ENCODE data around the gene TDRD7. TPM values are rescaled to one million over a fixed set of nuclear protein-coding genes. Genes with fewer than 3 reads are reported as not detected.

TDRD7 gene
- total and polyA plus RNA-seq, 2 of the 13 experiments (the other 11 are each of a cell fraction or from before 2014, with no cell fraction given), result 9.8 to 15.5 TPM

GRCh38 chr9:97386733-97387503, 25.0 kb upstream of the TDRD7 start (continued):
- TF ChIP-seq HOXA9 (CRISPR knock-in tag; IDR thresholded peaks at IDR 0.05; ENCODE audit: borderline replicate concordance) (no peak), ATM (IDR thresholded peaks at IDR 0.05; ENCODE audit: borderline replicate concordance) (no peak), ZBTB7B (CRISPR knock-in tag; IDR thresholded peaks at IDR 0.05) (peak; percentile 49; the same call in 1 of the 2 replicates), EZH2 (conservative IDR thresholded peaks at IDR 0.05; ENCODE audit: low read depth, low read length) (no peak), ZNF737 (CRISPR knock-in tag; IDR thresholded peaks at IDR 0.05; ENCODE audit: borderline replicate concordance) (no peak), NCOA5 (CRISPR knock-in tag; IDR thresholded peaks at IDR 0.05) (no peak), ZBTB1 (CRISPR knock-in tag; IDR thresholded peaks at IDR 0.05; ENCODE audit: borderline replicate concordance) (no peak), GLMP (CRISPR knock-in tag; IDR thresholded peaks at IDR 0.05; ENCODE audit: borderline replicate concordance) (no peak), ZNF343 (CRISPR knock-in tag; IDR thresholded peaks at IDR 0.05) (0 out of 2 replicates have a peak, but pooled peaks have one; percentile 64), ZNF558 (CRISPR knock-in tag; IDR thresholded peaks at IDR 0.05; ENCODE audit: borderline replicate concordance) (no peak), SP2 (CRISPR knock-in tag; IDR thresholded peaks at IDR 0.05) (0 out of 2 replicates have a peak, but pooled peaks have one; percentile 22), NFATC3 (CRISPR knock-in tag; IDR thresholded peaks at IDR 0.05) (0 out of 2 replicates have a peak, but pooled peaks have one; percentile 82), ZNF136 (CRISPR knock-in tag; IDR thresholded peaks at IDR 0.05; ENCODE audit: low read depth) (peak; percentile 93; the same call in 1 of the 2 replicates), KAT2B (IDR thresholded peaks at IDR 0.05; ENCODE audit: borderline replicate concordance, low read depth, low read length) (no peak), ZNF20 (CRISPR knock-in tag; IDR thresholded peaks at IDR 0.05) (no peak), ZNF350 (CRISPR knock-in tag; IDR thresholded peaks at IDR 0.05; ENCODE audit: borderline replicate concordance, low read depth) (0 out of 2 replicates have a peak, but pooled peaks have one; percentile 21), CEBPB (IDR thresholded peaks at IDR 0.05; ENCODE audit: borderline replicate concordance, low read depth, low read length) (no peak), PBX2 (CRISPR knock-in tag; IDR thresholded peaks at IDR 0.05) (no peak)
- TF ChIP-seq, protein P1, sequence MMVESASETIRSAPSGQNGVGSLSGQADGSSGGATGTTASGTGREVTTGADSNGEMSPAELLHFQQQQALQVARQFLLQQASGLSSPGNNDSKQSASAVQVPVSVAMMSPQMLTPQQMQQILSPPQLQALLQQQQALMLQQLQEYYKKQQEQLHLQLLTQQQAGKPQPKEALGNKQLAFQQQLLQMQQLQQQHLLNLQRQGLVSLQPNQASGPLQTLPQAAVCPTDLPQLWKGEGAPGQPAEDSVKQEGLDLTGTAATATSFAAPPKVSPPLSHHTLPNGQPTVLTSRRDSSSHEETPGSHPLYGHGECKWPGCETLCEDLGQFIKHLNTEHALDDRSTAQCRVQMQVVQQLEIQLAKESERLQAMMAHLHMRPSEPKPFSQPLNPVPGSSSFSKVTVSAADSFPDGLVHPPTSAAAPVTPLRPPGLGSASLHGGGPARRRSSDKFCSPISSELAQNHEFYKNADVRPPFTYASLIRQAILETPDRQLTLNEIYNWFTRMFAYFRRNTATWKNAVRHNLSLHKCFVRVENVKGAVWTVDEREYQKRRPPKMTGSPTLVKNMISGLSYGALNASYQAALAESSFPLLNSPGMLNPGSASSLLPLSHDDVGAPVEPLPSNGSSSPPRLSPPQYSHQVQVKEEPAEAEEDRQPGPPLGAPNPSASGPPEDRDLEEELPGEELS (CRISPR knock-in tag; IDR thresholded peaks at IDR 0.05), result peak; percentile 51
- TF ChIP-seq, protein P2, sequence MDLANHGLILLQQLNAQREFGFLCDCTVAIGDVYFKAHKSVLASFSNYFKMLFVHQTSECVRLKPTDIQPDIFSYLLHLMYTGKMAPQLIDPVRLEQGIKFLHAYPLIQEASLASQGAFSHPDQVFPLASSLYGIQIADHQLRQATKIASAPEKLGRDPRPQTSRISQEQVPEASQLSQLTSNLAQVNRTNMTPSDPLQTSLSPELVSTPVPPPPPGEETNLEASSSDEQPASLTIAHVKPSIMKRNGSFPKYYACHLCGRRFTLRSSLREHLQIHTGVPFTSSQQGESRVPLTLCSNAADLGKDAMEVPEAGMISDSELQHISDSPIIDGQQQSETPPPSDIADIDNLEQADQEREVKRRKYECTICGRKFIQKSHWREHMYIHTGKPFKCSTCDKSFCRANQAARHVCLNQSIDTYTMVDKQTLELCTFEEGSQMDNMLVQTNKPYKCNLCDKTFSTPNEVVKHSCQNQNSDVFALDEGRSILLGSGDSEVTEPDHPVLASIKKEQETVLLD (CRISPR knock-in tag; IDR thresholded peaks at IDR 0.05; ENCODE audit: low read depth), result no peak
- TF ChIP-seq, protein P3, sequence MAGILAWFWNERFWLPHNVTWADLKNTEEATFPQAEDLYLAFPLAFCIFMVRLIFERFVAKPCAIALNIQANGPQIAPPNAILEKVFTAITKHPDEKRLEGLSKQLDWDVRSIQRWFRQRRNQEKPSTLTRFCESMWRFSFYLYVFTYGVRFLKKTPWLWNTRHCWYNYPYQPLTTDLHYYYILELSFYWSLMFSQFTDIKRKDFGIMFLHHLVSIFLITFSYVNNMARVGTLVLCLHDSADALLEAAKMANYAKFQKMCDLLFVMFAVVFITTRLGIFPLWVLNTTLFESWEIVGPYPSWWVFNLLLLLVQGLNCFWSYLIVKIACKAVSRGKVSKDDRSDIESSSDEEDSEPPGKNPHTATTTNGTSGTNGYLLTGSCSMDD (CRISPR knock-in tag; IDR thresholded peaks at IDR 0.05), result no peak

All from HepG2 (cell line).